SU-DHL-6 (cell line): ENCODE data around the gene LASP1.

Source experiments
- EZH2phosphoT487 ChIP-seq: fragments of 200-600 bp; sonication (generic), shearing (Covaris generic); conservative IDR thresholded peaks from 2 replicates; pipeline ENCODE4 v1.6.1; 2018; ENCODE audit warnings: mild to moderate bottlenecking, antibody characterized with exemption, low read length, moderate library complexity, mixed read lengths
- TF ChIP-seq, protein P1 (sequence below): fragments of 200-600 bp; sonication (generic); IDR thresholded peaks from one replicate; pipeline ENCODE4 v1.5.1; 2017; ENCODE audit warnings: antibody characterized with exemption, mild to moderate bottlenecking, low read length, moderate library complexity; ENCODE audit not compliant: insufficient read depth, poor library complexity, severe bottlenecking

DNA sequence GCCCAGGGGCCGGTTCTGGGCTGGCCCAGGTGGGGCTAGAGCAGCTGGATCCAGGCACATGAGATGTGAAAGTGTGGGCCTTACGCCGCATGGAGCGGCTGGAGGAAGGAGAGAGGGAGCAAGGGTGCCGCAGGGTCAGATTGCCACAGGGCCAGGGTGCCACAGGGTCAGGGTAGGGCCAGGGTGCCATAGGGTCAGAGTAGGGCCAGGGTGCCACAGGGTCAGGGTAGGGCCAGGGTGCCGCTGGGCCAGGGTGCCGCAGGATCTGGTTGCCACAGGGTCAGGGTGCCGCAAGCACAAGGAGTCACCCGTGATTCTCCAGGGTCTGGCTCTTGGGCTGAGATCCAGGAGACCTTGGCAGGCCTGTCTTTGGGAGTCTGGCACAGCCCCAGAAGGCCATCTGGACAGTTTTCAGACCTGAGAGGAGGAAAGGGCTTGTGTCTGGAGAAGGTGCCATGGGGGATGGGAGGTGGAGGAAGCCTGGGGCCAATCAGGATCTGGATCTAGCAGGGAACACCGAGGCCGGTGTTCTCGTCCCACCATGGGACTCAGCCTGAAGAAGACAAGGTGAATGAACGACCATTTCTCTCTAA, 42.5 kb downstream of the LASP1 start:
- TF ChIP-seq, protein P1, sequence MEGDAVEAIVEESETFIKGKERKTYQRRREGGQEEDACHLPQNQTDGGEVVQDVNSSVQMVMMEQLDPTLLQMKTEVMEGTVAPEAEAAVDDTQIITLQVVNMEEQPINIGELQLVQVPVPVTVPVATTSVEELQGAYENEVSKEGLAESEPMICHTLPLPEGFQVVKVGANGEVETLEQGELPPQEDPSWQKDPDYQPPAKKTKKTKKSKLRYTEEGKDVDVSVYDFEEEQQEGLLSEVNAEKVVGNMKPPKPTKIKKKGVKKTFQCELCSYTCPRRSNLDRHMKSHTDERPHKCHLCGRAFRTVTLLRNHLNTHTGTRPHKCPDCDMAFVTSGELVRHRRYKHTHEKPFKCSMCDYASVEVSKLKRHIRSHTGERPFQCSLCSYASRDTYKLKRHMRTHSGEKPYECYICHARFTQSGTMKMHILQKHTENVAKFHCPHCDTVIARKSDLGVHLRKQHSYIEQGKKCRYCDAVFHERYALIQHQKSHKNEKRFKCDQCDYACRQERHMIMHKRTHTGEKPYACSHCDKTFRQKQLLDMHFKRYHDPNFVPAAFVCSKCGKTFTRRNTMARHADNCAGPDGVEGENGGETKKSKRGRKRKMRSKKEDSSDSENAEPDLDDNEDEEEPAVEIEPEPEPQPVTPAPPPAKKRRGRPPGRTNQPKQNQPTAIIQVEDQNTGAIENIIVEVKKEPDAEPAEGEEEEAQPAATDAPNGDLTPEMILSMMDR, result no peak
- no peak for TF ChIP-seq EZH2phosphoT487
